ENCODE measurements around the gene NHERF2. TPM values are rescaled to one million over a fixed set of nuclear protein-coding genes. Genes with fewer than 3 reads are reported as not detected.

Gene NHERF2
- total RNA-seq, 1 experiment from 2014 or later = 174 TPM

DNA sequence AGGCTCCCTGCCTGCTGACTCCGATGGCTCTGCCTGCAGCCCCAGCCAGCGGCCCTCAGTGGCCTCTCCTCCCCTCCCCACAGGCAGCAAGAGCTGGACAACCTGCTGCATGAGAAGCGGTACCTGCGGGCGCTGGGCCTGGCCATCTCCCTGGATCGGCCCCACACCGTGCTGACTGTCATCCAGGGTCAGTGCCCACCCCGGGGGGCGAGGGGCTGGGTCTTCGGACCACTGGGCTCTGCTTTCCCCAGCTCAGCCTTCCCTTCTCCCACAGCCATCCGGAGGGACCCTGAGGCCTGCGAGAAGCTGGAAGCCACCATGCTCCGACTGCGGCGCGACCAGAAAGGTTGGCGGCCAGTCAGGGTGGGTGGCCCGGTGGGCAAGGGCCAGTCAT is 48.8 kb upstream of the NHERF2 start:
- POLR2A ChIA-PET = no interaction called here
- intact Hi-C loops (cut with micrococcal nuclease; ENCODE audit: unreplicated experiment) = no loop called here
- Histone ChIP-seq H3K27ac (ENCODE audit: low read length) (no peak overlapping the region), H3K36me3 (ENCODE audit: control insufficient read depth, insufficient read depth, low read length) (no peaks in the 10 kb centered on the region; the same call in 1 of the 2 replicates), H3K4me1 (ENCODE audit: control insufficient read depth, insufficient read depth, low read length) (peaks cover 35% of the 10 kb centered on the region), H3K9me3 (ENCODE audit: control insufficient read depth, insufficient read depth, low read depth, low read length) (no peaks in the 10 kb centered on the region), H3K4me3 (ENCODE audit: low read depth in 2 of 2, low read length in 2 of 2) (no peak overlapping the region), H3K27me3 (ENCODE audit: control insufficient read depth, insufficient read depth, low read length) (no peaks in the 10 kb centered on the region)
- CTCF ChIA-PET = no interaction called here
- no TSS peak for BruUV-seq (replicated peaks)
- DNase-seq (ENCODE audit: low read depth, low spot score) (no peak), ATAC-seq (no peak)
- TF ChIP-seq, protein P1, sequence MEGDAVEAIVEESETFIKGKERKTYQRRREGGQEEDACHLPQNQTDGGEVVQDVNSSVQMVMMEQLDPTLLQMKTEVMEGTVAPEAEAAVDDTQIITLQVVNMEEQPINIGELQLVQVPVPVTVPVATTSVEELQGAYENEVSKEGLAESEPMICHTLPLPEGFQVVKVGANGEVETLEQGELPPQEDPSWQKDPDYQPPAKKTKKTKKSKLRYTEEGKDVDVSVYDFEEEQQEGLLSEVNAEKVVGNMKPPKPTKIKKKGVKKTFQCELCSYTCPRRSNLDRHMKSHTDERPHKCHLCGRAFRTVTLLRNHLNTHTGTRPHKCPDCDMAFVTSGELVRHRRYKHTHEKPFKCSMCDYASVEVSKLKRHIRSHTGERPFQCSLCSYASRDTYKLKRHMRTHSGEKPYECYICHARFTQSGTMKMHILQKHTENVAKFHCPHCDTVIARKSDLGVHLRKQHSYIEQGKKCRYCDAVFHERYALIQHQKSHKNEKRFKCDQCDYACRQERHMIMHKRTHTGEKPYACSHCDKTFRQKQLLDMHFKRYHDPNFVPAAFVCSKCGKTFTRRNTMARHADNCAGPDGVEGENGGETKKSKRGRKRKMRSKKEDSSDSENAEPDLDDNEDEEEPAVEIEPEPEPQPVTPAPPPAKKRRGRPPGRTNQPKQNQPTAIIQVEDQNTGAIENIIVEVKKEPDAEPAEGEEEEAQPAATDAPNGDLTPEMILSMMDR (IDR thresholded peaks at IDR 0.05) = no peak
- TF ChIP-seq POLR2AphosphoS5 (IDR thresholded peaks at IDR 0.05; ENCODE audit: low read depth, low read length) (no peak), TCF7L2 (IDR thresholded peaks at IDR 0.05; ENCODE audit: low read depth, low read length) (no peak), SIN3A (IDR thresholded peaks at IDR 0.05; ENCODE audit: borderline replicate concordance, insufficient read depth, low read depth, low read length) (no peak)
- TF ChIP-seq, protein P2, sequence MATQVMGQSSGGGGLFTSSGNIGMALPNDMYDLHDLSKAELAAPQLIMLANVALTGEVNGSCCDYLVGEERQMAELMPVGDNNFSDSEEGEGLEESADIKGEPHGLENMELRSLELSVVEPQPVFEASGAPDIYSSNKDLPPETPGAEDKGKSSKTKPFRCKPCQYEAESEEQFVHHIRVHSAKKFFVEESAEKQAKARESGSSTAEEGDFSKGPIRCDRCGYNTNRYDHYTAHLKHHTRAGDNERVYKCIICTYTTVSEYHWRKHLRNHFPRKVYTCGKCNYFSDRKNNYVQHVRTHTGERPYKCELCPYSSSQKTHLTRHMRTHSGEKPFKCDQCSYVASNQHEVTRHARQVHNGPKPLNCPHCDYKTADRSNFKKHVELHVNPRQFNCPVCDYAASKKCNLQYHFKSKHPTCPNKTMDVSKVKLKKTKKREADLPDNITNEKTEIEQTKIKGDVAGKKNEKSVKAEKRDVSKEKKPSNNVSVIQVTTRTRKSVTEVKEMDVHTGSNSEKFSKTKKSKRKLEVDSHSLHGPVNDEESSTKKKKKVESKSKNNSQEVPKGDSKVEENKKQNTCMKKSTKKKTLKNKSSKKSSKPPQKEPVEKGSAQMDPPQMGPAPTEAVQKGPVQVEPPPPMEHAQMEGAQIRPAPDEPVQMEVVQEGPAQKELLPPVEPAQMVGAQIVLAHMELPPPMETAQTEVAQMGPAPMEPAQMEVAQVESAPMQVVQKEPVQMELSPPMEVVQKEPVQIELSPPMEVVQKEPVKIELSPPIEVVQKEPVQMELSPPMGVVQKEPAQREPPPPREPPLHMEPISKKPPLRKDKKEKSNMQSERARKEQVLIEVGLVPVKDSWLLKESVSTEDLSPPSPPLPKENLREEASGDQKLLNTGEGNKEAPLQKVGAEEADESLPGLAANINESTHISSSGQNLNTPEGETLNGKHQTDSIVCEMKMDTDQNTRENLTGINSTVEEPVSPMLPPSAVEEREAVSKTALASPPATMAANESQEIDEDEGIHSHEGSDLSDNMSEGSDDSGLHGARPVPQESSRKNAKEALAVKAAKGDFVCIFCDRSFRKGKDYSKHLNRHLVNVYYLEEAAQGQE (IDR thresholded peaks at IDR 0.05; ENCODE audit: insufficient read depth in 1 of 2, low read depth in 2 of 2, low read length in 1 of 2) = no peak
- in situ Hi-C loops (cut with HindIII; ENCODE audit: low pct_unique_long_range_greater_than_20kb, low sequenced_read_pairs) = no loop called here

DNA sequence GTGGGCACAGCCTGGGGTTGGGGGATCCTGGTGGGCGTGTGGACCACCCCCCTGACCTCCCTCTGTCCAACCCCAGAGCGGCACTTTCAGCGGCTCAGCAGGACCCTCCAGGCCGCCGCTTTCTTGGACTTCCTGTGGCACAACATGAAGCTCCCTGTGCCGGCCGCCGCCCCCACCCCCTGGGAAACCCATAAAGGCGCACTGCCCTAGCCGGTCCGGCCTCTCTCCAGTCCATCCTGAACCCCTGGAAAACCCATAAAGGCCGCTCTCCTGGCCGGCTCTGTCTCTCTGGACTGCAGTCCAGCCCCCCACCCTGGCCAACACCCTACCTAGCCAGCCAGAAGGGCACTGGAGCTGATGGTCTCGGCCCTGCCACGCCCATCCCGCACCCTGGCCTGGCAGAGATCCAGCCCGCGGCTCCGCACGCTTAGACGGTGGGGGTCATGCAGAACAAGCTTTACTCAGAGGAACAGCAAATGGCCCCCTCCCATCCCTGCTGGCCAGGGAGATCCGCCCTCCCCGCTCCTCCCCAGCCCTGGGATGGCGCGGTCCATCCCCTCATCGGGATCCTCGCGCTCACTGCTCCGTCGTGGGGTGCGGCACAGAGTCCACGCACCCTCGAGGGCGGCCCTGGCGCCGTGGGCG is 48.1 kb upstream of the NHERF2 start:
- ChIA-PET POLR2A (interaction anchor here (0.5 to 0.7 kb wide), 2 partner anchors 8 to 9 kb away, joined by 3 read pairs; no protein-coding TSS in a partner anchor), CTCF (no interaction called here)
- Histone ChIP-seq H3K27me3 (ENCODE audit: control insufficient read depth, insufficient read depth, low read length) (no peaks in the 10 kb centered on the region), H3K4me3 (ENCODE audit: low read depth in 2 of 2, low read length in 2 of 2) (no peak overlapping the region), H3K9me3 (ENCODE audit: control insufficient read depth, insufficient read depth, low read depth, low read length) (no peaks in the 10 kb centered on the region), H3K27ac (ENCODE audit: low read length) (no peak overlapping the region), H3K36me3 (ENCODE audit: control insufficient read depth, insufficient read depth, low read length) (no peaks in the 10 kb centered on the region; the same call in 1 of the 2 replicates), H3K4me1 (ENCODE audit: control insufficient read depth, insufficient read depth, low read length) (peaks cover 36% of the 10 kb centered on the region)
- DNase-seq (ENCODE audit: low read depth, low spot score) = no peak
- in situ Hi-C loops (cut with HindIII; ENCODE audit: low pct_unique_long_range_greater_than_20kb, low sequenced_read_pairs) = no loop called here
- no TSS peak for BruUV-seq (replicated peaks)
- intact Hi-C loops (cut with micrococcal nuclease; ENCODE audit: unreplicated experiment) = no loop called here
- TF ChIP-seq SIN3A (IDR thresholded peaks at IDR 0.05; ENCODE audit: borderline replicate concordance, insufficient read depth, low read depth, low read length) (no peak), TCF7L2 (IDR thresholded peaks at IDR 0.05; ENCODE audit: low read depth, low read length) (no peak), POLR2AphosphoS5 (IDR thresholded peaks at IDR 0.05; ENCODE audit: low read depth, low read length) (no peak)
- TF ChIP-seq, protein P2 (IDR thresholded peaks at IDR 0.05; ENCODE audit: insufficient read depth in 1 of 2, low read depth in 2 of 2, low read length in 1 of 2) = no peak
- TF ChIP-seq, protein P1 (IDR thresholded peaks at IDR 0.05) = no peak
- ATAC-seq = no peak

All from Panc1 (cell line).